NK-92 (cell line): Measurements from ENCODE around the gene ADA.
"Not testable (repeated sequence)": the region's sequence is repeated elsewhere in the genome, so short reads cannot be mapped to it uniquely, and the experiment has no call there.

ENCODE experiments used
- DNase-seq: peaks from one replicate; lab custom pipeline; 2025; ENCODE audit not compliant: unreplicated experiment; lab: John Stamatoyannopoulos, UW

Gene ADA

DNA sequence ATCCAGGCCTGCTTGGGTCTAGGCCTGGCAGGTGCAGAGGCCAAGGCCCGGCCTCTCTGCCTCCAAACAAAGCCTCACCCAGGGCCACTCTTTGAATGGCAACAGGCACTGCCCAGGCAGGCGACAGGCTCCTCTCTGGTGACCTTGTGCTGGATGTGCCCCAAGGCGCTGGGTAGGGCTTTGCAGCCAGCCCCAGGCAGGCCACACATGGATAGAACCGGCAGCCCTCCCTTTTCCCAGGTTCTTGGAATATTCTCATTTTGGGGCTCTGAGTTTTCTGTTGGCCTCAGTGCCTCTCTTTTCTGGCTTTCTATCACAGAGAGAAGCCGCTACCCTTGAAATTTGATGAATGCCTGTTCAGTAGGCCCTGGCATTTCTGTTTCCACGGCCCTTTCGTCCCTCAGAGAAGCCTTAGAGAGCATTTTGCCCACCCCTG is 50.2 kb downstream of the ADA start:
- no peak for DNase-seq

DNA sequence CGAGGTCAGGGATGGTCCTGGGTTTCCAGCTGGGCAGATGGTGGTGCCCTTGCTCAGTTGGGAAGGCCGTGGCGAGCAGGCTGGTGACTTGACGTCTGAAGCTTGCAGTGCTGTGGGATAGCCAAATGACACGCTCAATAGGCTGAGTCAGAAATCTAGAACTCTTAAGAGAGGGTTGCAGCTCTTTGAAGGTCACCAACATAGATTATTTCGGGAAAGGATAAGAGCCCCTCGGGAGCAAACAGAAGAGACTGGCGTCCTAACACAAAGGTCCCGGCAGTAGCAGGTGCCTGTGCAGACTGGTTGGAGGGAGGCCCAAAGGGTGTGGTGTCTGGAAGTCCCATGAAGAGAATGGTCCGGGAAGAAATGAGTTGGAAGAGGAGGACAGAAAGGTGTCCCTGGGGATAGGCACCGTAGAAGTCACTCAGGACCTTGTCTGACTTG is 50.7 kb downstream of the ADA start:
- no peak for DNase-seq

DNA sequence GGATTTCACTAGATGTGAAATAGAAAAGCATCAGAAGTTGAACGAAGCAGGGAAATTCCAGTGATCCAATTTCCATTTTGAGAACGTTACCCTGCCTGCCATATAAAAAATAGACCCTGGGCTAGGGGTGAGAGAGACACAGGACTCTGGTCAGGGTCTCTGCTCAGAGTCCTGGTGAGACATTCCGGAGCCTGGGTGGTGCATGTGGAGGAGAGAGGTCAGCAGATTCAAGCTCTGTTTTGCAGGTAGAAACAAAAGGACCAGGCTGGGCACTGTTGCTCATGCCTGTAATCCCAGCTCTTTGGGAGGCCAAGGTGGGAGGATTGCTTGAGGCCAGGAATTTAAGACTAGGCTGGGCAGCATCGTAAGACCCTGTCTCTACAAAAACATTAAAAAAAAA is 51.2 kb downstream of the ADA start:
- DNase-seq, result no peak

DNA sequence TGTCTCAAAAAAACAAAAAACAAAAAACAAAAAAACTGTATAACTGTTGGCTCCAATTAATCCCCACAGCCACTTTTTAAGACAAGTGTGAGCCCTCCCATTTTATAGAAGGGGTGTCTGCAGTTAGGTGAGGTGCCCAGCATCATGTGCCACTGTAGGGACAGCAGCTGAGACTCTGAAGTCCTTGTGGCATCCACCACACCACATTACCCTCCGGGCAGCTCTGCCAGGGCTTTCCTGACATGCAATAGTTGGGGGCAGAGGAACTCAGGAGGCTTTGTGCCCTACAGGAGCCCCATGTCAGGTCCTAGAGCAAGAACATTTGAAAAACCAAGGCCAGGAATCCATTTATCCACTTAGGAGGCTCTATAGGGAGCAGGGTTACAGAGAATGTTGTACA is 51.8 kb downstream of the ADA start:
- no peak for DNase-seq

DNA sequence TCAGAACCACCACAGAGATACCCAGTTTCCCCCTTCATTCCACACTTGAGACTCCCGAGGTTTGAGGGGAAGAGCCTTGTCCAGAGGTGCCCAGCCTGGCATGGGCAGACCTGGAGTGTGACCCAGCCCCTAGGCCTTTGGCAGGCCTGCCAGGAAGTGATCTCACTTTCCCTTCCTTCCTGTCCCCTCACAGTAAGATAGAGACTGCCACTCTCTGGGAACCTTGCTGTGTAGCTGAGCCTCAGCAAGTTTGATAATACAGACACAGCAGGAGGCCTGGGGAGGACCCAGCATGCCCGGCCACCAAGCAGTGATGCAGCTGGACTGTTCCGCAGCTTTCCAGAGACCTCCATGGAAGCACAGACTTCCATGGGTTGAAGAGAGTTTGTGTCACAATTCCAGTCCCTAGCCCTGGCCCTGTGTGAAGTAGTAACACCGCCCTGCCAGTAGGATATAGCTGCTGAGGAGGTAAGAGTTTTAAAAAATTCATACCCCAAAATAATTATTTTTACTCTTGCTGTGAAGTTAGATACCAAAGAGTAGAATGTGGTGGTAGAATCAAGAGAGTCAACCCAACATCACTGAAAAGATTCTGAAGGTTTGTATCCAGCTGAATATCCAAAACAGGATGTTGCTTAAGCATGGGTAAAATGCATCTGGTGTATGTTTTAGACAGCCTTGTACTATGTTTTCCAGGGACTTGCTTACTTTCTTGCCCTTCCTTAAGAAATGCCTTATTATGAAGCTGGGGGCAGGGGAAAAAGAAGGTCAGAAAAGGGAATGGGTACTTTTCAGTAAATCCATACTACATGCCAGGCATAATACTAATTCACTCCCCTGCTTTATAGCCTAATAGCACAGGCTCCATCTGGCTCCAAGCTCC is 52.8 kb downstream of the ADA start:
- DNase-seq, result no peak

DNA sequence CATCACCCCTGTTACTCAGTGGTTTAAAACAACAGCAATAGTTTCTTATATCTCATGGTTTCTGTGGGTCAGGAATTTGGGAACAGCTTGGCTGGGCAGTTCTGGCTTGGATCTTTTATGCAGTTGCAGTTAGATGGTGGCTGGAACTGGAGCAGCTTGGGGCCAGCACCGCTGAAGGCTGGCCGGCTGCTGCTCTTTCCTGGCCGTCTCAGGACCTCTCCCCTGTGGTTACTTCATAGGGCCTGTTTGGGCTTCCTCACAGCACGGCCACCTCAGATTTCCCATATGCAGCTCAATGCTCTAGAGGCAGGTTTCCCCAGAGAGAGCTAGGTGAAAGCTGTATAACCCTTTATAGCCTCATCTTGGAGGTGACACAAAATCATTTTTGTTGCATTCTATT is 53.6 kb downstream of the ADA start:
- DNase-seq, result no peak

DNA sequence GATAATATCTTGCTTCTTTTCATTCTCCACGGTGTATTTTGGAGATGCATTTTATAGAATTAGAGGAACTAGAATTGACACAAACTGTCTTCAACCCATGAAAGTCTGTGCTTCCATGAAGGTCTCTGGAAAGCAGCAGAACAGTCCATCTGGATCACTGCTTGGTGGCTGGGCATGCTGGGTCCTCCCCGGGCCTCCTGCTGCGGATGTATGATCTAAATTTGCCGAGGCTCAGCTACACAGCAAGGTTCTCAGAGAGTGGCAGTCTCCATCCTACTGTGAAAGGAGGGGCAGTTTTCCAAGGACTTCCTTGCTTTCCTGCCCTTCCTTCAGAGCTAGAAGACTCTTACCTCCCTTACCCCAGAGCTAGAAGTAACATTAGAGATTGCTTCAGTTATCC is 54.0 kb downstream of the ADA start:
- no peak for DNase-seq

DNA sequence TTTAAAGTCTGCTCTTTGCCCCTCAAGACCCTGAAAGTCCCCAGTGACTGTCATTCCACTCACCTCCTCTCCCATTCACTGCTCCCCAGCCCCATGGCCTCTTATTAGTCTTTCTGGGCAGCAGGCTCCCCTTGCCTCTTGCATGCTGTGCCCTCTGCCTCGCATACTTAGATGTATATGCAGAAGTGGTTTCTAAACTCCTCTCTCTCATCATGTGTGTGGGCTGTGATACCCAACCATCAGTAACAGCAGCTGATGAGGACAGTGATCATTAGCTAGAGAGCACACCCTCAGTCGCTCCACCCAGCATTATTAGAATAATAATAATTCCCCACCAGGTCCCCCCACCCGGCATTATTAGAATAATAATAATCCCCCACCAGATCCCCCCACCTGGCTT is 54.6 kb downstream of the ADA start:
- no peak for DNase-seq

DNA sequence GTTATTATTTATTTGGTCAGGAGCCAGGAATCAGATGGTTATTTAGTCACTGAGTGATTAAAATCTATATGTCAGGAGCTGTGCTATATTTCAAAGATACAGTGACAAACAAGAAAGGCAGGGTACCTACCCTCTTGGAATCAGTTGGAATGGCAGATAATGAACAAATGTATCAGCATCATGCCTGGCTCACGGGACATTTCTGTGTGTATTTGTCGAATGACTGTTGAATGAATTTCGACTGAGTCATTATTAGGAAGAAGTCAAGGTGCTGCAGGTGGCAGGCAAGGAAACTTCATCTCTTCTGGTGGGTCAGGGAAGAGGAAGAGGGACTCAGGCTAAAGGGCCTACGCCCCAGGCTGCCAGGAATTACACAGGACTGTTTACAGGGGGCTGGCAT is 55.5 kb downstream of the ADA start:
- no peak for DNase-seq

DNA sequence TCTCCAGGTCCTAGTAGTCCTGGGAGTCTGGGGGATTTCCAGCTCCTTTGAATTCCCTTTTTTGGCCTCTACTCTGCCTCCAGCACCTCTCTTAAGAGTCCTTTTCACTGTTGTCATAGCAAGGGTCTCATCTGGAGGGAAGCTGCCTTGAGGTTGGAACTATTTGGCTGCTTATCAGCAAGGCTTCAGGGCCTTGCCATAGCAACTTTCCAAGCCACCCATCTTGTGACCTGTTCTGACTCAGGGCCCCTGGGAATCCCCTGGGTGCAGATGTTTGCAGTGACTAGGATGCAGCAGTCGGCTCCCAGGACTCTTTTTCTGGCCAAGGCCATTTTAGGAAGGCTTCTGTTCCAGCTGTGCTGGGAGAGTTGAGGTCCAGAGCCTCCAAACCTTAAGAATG is 56.8 kb downstream of the ADA start:
- DNase-seq, result no peak

DNA sequence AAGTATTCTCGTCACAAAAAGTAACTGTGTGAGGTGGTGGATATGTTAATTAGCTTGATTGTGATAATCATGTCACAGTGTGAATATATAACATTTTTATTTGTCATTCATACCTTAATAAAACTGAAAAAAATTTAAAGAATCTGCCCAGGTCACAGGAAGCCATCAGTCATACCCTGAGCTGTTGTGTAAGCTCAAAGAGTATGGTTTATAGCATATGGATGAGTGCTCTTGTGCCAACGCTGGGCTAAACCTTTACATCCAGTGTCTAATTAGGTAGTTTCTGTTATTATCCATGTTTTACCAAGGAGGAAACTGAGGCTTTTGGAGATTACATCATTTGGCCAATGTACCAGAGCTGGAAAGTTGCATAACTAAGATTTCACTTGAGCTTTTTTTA is 57.7 kb downstream of the ADA start:
- no peak for DNase-seq

DNA sequence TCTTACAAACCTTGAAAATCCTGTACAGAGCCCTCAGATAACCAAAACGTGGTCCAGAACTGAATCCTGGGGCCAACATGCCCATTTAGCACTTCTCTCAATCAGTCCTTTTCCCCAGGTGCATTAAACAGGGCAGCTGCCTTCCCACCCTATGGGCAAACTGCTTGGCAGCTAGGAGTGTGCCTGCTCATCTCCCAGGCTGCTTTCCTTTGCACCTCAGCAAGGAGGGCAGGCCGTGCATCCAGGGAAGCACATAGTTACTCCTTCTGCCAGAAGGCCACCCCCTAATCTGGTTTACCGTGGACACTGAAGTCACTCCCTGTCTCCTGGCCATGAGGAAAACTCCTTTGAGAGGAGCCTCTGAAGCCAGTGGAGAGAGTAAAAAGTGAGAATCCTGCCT is 59.1 kb downstream of the ADA start:
- no peak for DNase-seq

DNA sequence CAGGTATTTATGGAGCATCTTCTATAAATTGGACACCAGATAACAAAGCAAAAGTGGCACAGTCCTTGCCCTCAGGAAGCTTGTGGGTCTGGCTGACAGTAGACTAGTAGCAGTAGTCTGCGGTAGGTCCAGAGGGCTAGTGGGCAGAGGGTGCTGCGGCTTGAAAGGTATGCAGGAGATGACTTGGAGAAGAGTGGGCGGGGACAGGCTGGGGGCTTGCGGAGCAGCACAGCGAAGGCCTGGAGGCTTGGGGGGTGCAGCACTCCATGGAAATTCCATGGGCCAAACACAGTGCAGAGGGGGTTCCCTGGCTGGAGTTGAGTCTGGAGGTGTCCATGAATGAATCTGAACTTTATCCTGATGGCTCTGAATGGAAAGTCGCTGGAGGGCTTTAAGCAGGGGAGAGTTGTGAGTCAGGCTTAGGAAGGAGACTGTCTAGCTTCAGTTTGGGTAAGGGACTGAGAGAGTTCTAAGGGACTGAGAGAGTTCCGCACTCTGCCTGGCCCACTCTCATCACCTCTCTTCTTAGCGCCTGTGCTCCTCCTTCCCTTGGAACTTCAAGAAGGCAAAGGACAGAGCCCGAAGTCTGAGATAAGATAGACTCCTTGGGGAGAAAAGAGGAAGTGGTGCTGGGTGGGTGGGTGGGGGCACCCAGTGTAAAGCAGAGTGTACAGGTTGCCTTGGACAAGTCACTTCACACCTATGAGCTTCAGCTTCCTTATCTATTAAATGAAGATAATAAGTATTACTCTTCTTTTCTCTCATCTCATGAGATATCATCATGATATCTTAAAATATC is 60.3 kb downstream of the ADA start:
- no peak for DNase-seq

DNA sequence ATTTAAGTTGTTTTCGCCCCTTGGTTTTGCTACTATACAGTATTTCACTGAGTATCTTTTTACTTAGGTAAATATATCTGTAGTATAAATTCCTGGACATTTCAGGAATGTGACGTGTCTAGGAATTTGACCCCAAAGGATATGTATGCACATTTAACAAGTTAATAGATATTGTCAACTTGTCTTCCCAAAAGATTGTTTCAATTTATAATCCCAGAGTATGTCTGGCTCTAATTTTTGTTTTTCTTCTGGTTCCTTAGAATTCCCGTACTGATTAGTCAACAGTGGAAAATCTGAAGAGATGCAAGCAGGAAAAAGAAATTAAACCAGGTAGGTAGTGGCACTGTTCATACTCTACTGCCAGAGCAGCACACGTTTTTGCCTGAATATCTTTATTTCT is 62.0 kb downstream of the ADA start:
- DNase-seq, result no peak

DNA sequence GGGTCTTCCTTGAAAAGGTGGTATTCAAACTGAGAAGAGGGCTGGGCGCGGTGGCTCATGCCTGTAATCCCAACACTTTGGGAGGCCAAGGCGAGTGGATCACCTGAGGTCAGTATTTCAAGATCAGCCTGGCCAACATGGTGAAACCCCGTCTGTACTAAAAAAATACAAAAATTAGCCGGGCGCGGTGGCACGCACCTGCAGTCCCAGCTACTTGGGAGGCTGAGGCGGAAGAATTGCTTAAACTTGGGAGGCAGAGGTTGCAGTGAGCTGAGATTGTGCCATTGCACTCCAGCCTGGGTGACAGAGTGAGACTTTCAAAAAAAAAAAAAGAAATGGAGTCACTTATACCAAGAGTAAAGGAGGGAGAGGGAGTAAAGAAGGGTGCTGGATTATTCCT is 63.2 kb downstream of the ADA start:
- not testable (repeated sequence) for DNase-seq

DNA sequence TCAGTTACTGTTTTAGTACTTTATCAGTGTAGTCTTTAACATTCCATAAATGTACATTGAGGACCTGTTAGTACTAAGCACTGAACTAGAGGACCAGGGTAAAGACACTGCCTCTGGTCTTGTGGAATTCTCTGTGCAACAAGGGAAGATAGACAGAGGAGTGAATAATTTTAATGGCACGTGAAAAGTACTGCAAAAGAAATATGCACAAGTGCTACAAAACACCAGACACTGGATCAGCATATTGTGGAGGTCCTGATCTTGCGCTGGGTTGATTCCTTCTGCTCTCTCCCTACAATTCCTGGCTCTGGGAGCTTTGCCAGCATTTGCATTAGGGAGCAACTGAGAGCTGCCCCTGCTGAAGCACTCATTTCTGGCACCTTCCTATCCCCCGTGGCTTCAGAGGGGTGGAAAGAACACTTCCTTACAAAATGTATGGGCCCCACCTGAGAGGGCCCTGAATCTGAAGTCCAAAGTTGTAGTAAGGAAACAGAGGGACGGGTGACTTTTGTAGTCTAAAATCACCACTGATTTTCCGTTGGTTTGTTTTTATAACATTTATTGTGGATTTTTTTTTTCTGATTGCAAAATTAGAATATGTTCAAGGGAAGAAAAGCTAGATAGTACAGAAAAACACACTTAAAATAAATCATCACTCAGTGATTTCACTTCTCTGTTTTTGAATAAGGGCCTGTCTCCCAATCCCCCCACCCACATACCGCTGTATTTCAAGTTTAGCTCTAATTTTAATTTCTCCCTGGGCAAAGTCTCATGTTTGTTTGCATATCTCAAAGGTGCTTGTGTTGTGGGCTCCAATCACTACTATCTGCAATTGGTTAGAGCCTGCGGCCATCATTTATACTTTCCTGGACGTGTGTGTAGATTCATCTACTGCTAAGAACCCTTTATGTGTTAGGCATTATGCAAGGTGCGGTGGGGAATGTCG is 64.2 kb downstream of the ADA start:
- DNase-seq, result no peak

DNA sequence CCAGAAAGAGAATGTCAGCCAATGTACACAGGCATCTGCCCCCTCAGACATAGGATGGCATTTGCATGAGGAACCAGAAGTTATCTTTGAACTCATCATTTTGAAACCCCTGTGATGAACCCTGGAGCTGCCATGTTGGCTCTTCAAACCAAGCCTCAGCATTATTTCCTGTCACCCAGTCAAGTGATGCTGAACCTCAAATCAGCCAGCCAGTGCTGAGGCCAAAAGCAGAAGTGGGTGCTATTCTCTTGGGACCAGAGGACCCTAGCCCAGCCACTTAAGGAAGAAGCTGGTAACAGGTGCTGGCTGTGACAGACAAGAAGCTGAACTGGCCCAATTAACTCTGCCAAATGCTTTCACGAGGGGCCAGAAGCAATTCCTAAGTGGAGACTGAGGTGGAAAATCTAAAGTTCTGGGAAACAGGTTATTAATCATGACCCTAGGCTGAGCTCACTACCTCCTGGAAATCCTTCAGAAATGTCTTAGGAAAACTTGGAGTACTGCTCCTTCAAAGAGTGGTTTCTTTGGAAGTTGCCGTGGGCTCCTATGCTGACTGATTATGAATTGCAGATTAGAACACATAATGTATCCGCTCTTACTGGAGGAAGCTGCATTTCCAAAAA is 65.1 kb downstream of the ADA start:
- no peak for DNase-seq

DNA sequence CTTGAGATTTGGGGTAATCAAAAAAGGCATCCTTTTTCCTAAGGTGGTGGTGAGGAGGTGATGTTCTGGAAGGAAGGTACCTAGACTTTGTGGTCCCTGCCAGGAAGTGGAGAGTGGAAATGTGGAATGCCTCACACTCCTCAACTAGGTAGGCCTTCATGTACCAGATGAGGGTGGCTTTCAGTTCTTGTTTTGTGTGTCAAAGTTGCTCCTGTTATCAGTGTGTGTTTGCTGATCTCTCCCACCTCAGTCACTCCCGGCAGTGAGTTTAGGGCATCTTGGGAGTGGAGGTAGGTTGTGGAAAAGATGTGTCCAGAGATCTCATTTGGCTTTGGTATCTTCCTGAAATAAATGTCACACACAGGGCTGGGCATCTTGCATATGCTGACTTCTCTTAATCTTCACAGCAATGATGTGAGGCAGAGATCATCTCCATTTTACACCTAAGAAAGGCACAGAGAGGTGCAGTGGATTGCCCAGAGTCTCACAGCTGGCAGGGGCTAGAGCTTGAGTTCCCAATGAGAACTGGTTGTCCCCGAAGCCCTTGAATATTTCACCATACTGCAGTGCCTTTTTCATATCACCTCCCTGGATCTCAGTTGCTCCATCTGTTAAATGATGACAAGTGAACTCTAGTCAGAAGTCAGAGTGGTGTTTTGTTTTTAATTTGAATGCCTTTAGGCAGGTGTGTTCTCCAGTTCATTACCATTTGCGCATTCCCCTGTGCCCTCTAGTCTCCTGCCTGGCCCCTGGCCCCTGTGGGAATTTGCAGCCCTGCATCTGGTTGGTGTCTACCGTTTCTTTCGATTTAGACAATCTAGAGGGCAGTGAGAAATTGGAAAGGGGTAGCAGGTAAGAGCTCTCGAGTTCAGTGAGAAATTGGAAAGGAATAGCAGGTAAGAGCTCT is 66.2 kb downstream of the ADA start:
- DNase-seq, result no peak

DNA sequence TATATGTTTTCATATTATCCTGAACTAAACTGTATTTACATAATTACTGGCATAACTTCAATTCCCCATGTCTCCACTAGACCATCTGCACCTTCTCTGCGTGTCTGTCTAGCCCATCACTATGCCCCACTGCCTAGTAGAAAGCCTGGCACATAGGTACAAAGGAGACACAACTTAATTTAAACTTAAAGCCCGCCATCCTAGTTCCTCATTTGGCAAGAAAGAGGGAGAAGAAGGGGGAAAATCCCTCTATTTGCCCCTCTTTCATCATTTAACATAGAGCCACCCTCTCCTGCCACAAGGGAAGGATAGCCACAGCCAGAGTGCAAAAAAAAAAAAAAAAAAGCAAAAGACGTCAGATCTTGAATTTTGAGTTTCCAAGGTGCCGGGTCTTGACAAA is 67.3 kb downstream of the ADA start:
- no peak for DNase-seq

DNA sequence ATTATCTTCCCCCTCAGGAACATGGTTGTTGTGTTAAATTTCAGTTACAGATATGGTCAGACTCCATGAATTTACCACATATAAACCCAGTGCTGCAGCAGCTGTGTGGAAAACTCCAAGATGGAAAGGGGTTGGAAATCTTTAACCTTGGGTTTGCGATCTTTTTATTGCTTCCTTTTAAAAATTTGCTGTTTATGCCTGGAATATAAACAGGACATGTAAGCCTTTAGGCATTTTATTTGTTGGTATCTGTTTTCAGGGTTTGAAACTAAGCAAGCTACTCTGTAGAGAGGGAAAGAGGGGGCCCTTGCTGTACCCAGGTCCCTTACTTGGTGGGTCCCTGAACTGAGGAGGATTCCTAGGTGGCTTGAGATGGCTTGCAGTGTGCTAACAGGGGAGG is 68.3 kb downstream of the ADA start:
- DNase-seq, result no peak
